Measurements from ENCODE around the gene PRDM16.

The PRDM16 gene

DNA sequence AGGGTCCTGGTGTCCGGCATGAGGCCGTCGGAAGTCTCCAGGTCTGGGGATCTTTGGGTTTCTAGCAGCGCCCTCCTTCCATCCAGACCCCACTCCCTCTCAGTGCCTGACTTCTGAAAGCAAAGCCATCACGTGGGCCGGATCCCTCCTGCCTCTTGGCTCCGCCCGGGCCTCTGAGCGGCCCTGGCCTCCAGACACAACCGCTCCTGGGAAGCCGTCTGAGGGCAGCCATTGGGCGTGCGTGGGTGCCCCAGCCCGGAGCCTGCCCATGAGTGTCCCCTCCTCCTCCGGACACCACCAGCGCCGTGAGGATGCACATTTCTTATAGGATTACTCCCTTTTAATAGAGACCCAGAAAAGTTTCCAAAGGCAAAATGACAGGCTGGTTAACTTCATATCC is 248.5 kb downstream of the PRDM16 start:
- FAIRE-seq (no peak), DNase-seq (ENCODE audit: insufficient read length, low spot score) (no peak)
- TF ChIP-seq, protein P1, sequence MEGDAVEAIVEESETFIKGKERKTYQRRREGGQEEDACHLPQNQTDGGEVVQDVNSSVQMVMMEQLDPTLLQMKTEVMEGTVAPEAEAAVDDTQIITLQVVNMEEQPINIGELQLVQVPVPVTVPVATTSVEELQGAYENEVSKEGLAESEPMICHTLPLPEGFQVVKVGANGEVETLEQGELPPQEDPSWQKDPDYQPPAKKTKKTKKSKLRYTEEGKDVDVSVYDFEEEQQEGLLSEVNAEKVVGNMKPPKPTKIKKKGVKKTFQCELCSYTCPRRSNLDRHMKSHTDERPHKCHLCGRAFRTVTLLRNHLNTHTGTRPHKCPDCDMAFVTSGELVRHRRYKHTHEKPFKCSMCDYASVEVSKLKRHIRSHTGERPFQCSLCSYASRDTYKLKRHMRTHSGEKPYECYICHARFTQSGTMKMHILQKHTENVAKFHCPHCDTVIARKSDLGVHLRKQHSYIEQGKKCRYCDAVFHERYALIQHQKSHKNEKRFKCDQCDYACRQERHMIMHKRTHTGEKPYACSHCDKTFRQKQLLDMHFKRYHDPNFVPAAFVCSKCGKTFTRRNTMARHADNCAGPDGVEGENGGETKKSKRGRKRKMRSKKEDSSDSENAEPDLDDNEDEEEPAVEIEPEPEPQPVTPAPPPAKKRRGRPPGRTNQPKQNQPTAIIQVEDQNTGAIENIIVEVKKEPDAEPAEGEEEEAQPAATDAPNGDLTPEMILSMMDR (IDR thresholded peaks at IDR 0.05; ENCODE audit: insufficient read depth, missing control alignments): no peak

DNA sequence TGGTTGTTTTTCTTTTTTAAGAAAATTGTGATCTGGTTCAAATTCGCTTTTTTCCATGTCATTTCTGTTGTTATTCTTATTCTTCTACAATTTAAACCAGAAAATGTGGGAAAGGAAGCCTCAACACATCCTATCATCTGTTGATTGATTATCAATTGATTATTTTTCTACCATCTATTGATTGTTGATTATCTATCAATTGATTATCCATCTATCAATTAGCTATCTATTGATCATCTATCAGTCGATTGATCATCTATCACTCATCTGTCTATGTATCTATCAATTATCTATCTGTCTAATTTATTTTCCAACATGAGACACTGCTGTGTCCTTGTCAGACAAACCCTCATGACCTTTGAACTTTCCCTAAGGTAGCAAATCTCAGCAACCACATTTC is 249.3 kb downstream of the PRDM16 start:
- no peak for DNase-seq (ENCODE audit: insufficient read length, low spot score)
- TF ChIP-seq, protein P1 (IDR thresholded peaks at IDR 0.05; ENCODE audit: insufficient read depth, missing control alignments): no peak
- FAIRE-seq: no peak

DNA sequence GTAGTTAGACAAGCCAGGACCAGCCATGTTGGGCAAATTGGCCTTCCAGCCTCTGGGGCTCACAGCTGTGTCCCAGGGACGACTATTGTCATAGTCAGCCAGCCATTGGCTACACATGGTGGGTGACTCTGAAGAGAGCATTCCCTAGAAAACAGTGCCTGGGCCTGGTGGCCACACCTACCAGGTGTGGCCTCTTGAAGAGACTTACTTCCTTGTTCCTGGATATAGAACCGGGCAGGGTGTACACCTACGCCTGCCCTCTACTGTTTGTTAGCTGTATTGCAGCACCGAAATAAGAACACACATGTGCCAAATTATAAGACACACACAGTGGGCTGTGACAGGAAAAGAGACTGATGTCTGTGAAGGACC is 250.9 kb downstream of the PRDM16 start:
- DNase-seq (ENCODE audit: insufficient read length, low spot score) (no peak), FAIRE-seq (no peak)
- TF ChIP-seq, protein P1 (IDR thresholded peaks at IDR 0.05; ENCODE audit: insufficient read depth, missing control alignments): peak; percentile 39

GRCh38 chr1:3320246-3321152 is 251.5 kb downstream of the PRDM16 start:
- TF ChIP-seq, protein P1 (IDR thresholded peaks at IDR 0.05; ENCODE audit: insufficient read depth, missing control alignments): no peak
- FAIRE-seq: no peak
- DNase-seq (ENCODE audit: insufficient read length, low spot score): no peak

- TF ChIP-seq, protein P1 (IDR thresholded peaks at IDR 0.05; ENCODE audit: insufficient read depth, missing control alignments): no peak
Measured at GRCh38 chr1:3321559-3322449, 252.8 kb downstream of the PRDM16 start.

GRCh38 chr1:3322450-3323020 is 253.5 kb downstream of the PRDM16 start:
- TF ChIP-seq, protein P1 (IDR thresholded peaks at IDR 0.05; ENCODE audit: insufficient read depth, missing control alignments): no peak
- DNase-seq (ENCODE audit: insufficient read length, low spot score) (no peak), FAIRE-seq (no peak)

More at GRCh38 chr1:3321559-3322449, 252.8 kb downstream of the PRDM16 start:
- no peak for FAIRE-seq
- no peak for DNase-seq (ENCODE audit: insufficient read length, low spot score)
